Spleen (tissue), 11 donors: ENCODE data around the gene MUC3A. TPM values are rescaled to one million over a fixed set of nuclear protein-coding genes. Genes with fewer than 3 reads are reported as not detected.
"Not testable (repeated sequence)": the region's sequence is repeated elsewhere in the genome, so short reads cannot be mapped to it uniquely, and the experiment has no call there.

Experiments
- DNase-seq: peaks from one replicate; pipeline ENCODE4 v3.0.0-alpha.2; 2020
- H3K27ac ChIP-seq, 8 donors: fragments of 200-600 bp; sonication (generic) in 7 of 8; 1 replicate in 4 of 8; 2 replicates in 4 of 8; pipeline versions ENCODE4 v1.5.0 to v1.8.0; 2016 to 2021; ENCODE audit warnings: inconsistent platforms in 4 of 8, mild to moderate bottlenecking in 4 of 8, moderate library complexity in 1 of 8
- H3K27me3 ChIP-seq, 7 donors: fragments of 200-600 bp; sonication (generic) in 6 of 7; replicated peaks in 1 of 7; 1 replicate in 4 of 7; 2 replicates in 3 of 7; pipeline versions ENCODE4 v1.5.0 to v1.8.0; 2016 to 2021; ENCODE audit warnings: inconsistent platforms in 3 of 7, mild to moderate bottlenecking in 1 of 7
- H3K36me3 ChIP-seq, 6 donors: fragments of 200-600 bp; sonication (generic) in 5 of 6; 1 replicate in 4 of 6; 2 replicates in 2 of 6; pipeline versions ENCODE4 v1.5.0 to v1.8.0; 2016 to 2021; ENCODE audit warnings: inconsistent platforms in 2 of 6
- H3K4me1 ChIP-seq, 6 donors: fragments of 200-600 bp; sonication (generic) in 5 of 6; 1 replicate in 3 of 6; 2 replicates in 3 of 6; pipeline versions ENCODE4 v1.5.0 to v1.8.0; 2016 to 2021; ENCODE audit warnings: inconsistent platforms in 3 of 6
- H3K4me3 ChIP-seq, 8 donors: fragments of 200-600 bp; sonication (generic) in 7 of 8; 1 replicate in 4 of 8; 2 replicates in 4 of 8; pipeline versions ENCODE4 v1.5.0 to v1.8.0; 2016 to 2021; ENCODE audit warnings: inconsistent platforms in 4 of 8, mild to moderate bottlenecking in 4 of 8, moderate library complexity in 2 of 8
- H3K9me3 ChIP-seq, 8 donors: fragments of 200-600 bp; sonication (generic) in 7 of 8; 1 replicate in 4 of 8; 2 replicates in 4 of 8; pipeline versions ENCODE4 v1.5.0 to v1.8.0; 2016 to 2021; ENCODE audit warnings: inconsistent platforms in 4 of 8
- POLR2A ChIP-seq, 3 donors: fragments of 450-650 bp; IDR thresholded peaks; one replicate each; pipeline ENCODE4 v1.5.1; 2017; ENCODE audit warnings: antibody characterized with exemption in 3 of 3, mild to moderate bottlenecking in 1 of 3
- POLR2AphosphoS5 ChIP-seq, 3 donors: sonication (generic); formaldehyde crosslinking; IDR thresholded peaks; one replicate each; pipeline ENCODE4 v1.5.1; 2017; ENCODE audit warnings: antibody characterized with exemption in 3 of 3
- WGBS, 5 donors: extraction: QIAGEN DNeasy Blood & Tissue Kit in 3 of 5; methylation state at CpG; one replicate each; pipeline versions ENCODE4 v1.1.5 to v1.1.7; 2013 to 2018; 5-methylcytosine and 5-hydroxymethylcytosine counted together
- intact Hi-C: fragments of 100-400 bp; cut with DNase I; formaldehyde crosslinking; loops from one replicate; pipeline ENCODE4 v1.15.0; 2023; ENCODE audit warnings: low total_unique reads
- polyA plus RNA-seq, 3 donors: library from polyadenylated mRNA; stranded (reverse); fragments of 200-250 nt; gene quantifications; one replicate each; pipeline ENCODE4 v1.2.1, GENCODE V29; 2013
- total RNA-seq, 7 donors: library from RNA; depleted of rRNA in 3 of 7; stranded (reverse); fragments of >200 nt in 3 of 7; fragmentation: NEBNext Ultra II Directional in 4 of 7; extraction: Animal tissue kit (Norgen Biotek cat#: 25700) in 4 of 7; gene quantifications; one replicate each; pipeline versions ENCODE4 v1.1.0 to v1.2.1, GENCODE V29; 2016 to 2021
- TF ChIP-seq, protein P1 (sequence below), 11 experiments: fragments of 200-600 bp in 7 of 11; fragments of 450-650 bp in 4 of 11; sonication (generic) in 4 of 11; IDR thresholded peaks in 8 of 11; conservative IDR thresholded peaks in 3 of 11; 1 replicate in 7 of 11; 2 replicates in 4 of 11; pipeline versions ENCODE4 v1.4.0 to v1.8.0; 2016 to 2021; ENCODE audit warnings: antibody characterized with exemption in 11 of 11, inconsistent platforms in 4 of 11, mild to moderate bottlenecking in 1 of 11
- donor health status: healthy with polysubstance abuse.
- donor health status: DM: no; HTN: no; CAD: no; lungs with moderate emphysema.
- donor health status: DM: no; HTN: no; CAD: no.
- donor health status: Bipolar disorder and iron deficiency.
- donor health status: healthy.
- donor health status: DM: no; HTN: no; CAD: no.
- donor health status: DM: yes; HTN: yes; CAD: no.

The MUC3A gene
- total and polyA plus RNA-seq, 10 donors = 0.07 to 0.73 (median 0.28) TPM

DNA sequence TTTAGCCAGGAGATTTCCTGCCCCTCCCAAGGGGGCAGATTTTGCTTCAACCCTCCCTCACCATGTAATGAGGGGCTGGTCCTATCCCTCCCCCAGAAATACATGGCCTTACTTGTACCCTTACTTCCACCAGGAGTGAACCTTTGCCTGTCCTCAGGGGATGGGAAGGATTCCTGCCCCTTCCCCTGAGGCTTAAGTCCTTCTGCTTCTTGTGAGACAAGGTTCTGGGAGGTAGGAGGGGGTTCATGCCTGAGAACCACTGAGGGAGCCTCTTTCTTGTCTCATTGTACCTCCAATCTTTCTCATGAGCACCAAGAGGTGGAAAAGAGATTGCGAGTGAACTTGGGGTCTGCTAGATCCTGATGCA lies 19.5 kb upstream of the MUC3A start:
- no peaks in the 10 kb centered on the region for H3K4me1 ChIP-seq
- H3K4me3 ChIP-seq = no peak overlapping the region
- peaks cover 0 to 22% (median 0%) of the 10 kb centered on the region in 7 donors for H3K27me3 ChIP-seq
- H3K36me3 ChIP-seq = no peaks in the 10 kb centered on the region
- no peak overlapping the region for H3K27ac ChIP-seq
- intact Hi-C loops = no loop called here
- peaks cover 0 to 19% (median 11%) of the 10 kb centered on the region in 8 donors for H3K9me3 ChIP-seq
- no peak for DNase-seq
- 75 to 100% (median 87%) methylated on average over 1 of the region's 1 CpG for WGBS, 5 donors
- TF ChIP-seq POLR2AphosphoS5 (IDR thresholded peaks at IDR 0.05) (no peak), POLR2A (IDR thresholded peaks at IDR 0.05) (no peak)
- TF ChIP-seq, protein P1, sequence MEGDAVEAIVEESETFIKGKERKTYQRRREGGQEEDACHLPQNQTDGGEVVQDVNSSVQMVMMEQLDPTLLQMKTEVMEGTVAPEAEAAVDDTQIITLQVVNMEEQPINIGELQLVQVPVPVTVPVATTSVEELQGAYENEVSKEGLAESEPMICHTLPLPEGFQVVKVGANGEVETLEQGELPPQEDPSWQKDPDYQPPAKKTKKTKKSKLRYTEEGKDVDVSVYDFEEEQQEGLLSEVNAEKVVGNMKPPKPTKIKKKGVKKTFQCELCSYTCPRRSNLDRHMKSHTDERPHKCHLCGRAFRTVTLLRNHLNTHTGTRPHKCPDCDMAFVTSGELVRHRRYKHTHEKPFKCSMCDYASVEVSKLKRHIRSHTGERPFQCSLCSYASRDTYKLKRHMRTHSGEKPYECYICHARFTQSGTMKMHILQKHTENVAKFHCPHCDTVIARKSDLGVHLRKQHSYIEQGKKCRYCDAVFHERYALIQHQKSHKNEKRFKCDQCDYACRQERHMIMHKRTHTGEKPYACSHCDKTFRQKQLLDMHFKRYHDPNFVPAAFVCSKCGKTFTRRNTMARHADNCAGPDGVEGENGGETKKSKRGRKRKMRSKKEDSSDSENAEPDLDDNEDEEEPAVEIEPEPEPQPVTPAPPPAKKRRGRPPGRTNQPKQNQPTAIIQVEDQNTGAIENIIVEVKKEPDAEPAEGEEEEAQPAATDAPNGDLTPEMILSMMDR (IDR thresholded peaks at IDR 0.05 in 8 of 11, conservative IDR thresholded peaks at IDR 0.05 in 3 of 11) = no peak

DNA sequence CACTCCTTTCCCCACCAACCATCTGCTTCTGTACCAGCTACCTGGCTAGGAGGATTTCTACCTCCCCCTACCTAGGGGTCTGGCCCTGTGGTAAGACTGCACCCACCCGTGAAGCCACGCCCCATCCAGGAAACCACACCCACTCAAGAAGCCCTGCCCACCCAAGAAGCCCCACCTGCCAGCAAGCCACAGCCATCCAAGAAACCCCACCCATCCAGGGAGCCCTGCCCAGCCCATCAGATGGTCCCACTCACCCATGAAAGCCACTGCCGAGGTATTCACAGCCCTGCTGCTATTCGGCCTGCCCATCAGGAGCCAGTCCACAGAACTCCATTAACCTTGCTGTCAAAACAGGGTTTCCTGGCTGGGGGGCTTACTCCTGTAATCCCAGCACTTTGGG lies 15.6 kb upstream of the MUC3A start:
- peak; percentile 54 for DNase-seq
- TF ChIP-seq, protein P1 (IDR thresholded peaks at IDR 0.05 in 8 of 11, conservative IDR thresholded peaks at IDR 0.05 in 3 of 11) = no peak
- no peak for TF ChIP-seq POLR2AphosphoS5 (IDR thresholded peaks at IDR 0.05)

DNA sequence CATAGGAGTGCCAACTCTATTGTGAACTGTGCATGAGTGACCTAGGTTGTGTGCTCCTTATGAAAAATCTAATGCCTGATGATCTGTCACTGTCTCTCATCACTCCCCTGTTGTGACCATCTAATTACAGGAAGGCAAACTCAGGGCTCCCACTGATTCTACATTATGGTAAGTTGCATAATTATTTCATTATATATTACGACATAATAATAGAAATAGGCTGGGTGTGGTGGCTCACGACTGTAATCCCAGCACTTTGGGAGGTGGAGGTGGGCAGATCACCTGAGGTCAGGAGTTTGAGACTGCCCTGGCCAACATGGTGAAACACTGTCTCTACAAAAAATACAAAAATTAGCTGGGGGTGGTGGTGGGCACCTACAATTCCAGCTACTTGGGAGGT lies 14.0 kb upstream of the MUC3A start:
- WGBS, 5 donors = 61 to 85% (median 77%) methylated on average over 2 of the region's 2 CpGs
- not testable (repeated sequence) for H3K4me3 ChIP-seq

More for the DNA sequence above, 15.6 kb upstream of the MUC3A start:
- WGBS, 5 donors = 47 to 58% (median 53%) methylated on average over 4 of the region's 4 CpGs
- intact Hi-C loops = no loop called here
- no peaks in the 10 kb centered on the region for H3K36me3 ChIP-seq
- H3K9me3 ChIP-seq = peaks cover 0 to 19% (median 11%) of the 10 kb centered on the region in 8 donors
- peaks cover 0 to 25% (median 0%) of the 10 kb centered on the region in 7 donors for H3K27me3 ChIP-seq
- no peak overlapping the region for H3K4me3 ChIP-seq
- H3K27ac ChIP-seq = no peak overlapping the region
- no peaks in the 10 kb centered on the region for H3K4me1 ChIP-seq

DNA sequence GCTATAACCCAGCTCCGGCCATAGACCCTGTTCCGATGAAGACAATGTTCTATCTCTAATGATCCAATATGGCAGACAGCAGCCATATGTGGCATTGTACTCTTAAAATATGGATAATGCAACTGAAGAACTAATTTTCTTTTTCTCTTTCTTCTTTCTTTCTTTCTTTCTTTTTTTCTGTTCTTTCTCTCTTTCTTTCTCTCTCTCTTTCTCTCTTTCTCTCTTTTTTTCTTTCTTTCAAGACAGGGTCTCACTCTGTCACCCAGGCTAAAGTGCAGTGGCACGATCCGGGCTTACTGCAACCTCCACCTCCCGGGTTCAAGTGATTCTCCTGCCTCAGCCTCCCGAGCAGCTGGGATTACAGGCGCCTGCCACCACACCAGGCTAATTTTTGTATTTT lies 13.2 kb upstream of the MUC3A start:
- intact Hi-C loops, H3K27me3 ChIP-seq, H3K4me1 ChIP-seq, H3K27ac ChIP-seq, H3K36me3 ChIP-seq, H3K4me3 ChIP-seq: not testable (repeated sequence)
- H3K9me3 ChIP-seq = peaks cover 0 to 40% (median 32%) of the 10 kb centered on the region in 8 donors
- DNase-seq = peak; percentile 21
- 86 to 94% (median 90%) methylated on average over 7 of the region's 7 CpGs for WGBS, 5 donors

More for the DNA sequence above, 14.0 kb upstream of the MUC3A start:
- intact Hi-C loops, H3K27ac ChIP-seq, H3K4me1 ChIP-seq, DNase-seq, H3K36me3 ChIP-seq: not testable (repeated sequence)
- Histone ChIP-seq H3K27me3 (peaks cover 0 to 16% (median 0%) of the 10 kb centered on the region in 7 donors), H3K9me3 (peaks cover 0 to 32% (median 25%) of the 10 kb centered on the region in 8 donors)

DNA sequence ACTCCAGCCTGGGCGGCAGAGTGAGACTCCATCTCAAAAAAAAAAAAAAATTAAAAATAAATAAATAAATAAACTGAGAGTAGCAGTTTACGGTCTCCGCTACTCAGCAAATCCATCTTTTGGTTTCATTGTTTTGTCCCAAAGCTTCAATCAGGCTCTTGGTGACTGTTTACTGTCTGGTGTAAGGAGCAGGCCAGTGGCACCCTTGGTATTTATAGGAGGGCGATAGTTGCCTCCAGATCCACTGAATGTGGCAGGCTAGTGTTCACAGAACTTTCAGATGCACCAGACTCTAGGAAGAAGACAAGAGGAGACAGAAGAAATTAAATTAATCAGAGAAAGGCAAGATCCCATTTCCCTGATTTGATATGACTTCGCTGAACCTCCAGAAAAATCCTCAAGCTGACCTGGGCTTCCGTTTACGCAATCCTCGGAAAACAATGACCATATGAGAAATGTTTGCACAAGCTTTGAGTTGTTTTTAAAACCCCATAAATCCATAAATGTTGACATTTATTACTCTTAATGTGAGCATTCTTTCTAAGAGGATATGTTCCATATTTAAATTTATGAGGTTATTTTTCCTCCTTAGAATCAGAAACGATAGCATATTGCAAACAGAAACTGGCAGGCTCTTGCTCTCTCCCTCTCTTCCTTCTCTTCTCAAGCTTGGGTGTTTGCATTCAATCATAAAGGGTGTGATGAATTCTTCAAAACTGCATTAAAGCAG lies 7.1 kb upstream of the MUC3A start:
- no peak overlapping the region for H3K4me3 ChIP-seq
- H3K9me3 ChIP-seq = peaks cover 0 to 27% (median 21%) of the 10 kb centered on the region in 8 donors
- H3K27ac ChIP-seq = no peak overlapping the region
- WGBS, 5 donors = 62 to 71% (median 70%) methylated on average over 9 of the region's 9 CpGs
- intact Hi-C loops = no loop called here
- H3K4me1 ChIP-seq = no peaks in the 10 kb centered on the region
- H3K36me3 ChIP-seq = no peaks in the 10 kb centered on the region
- no peak for DNase-seq
- TF ChIP-seq POLR2AphosphoS5 (IDR thresholded peaks at IDR 0.05) = no peak
- TF ChIP-seq POLR2A (IDR thresholded peaks at IDR 0.05) = no peak
- TF ChIP-seq, protein P1 (IDR thresholded peaks at IDR 0.05 in 8 of 11, conservative IDR thresholded peaks at IDR 0.05 in 3 of 11) = no peak
- peaks cover 0 to 39% (median 0%) of the 10 kb centered on the region in 7 donors for H3K27me3 ChIP-seq
